Glutamatergic neuron (in vitro differentiated cells): Measurements from ENCODE around the gene PRDX5. TPM values are rescaled to one million over a fixed set of nuclear protein-coding genes. Genes with fewer than 3 reads are reported as not detected.

Experiments used
- DNase-seq: peaks from one replicate; pipeline ENCODE4 v3.0.0; 2022
- H3K27ac Mint-ChIP-seq: one replicate; pipeline ENCODE4 v1.8.0; 2020; ENCODE audit warnings: mild to moderate bottlenecking, mixed read lengths, inconsistent platforms; ENCODE audit not compliant: unreplicated experiment
- H3K27me3 Mint-ChIP-seq: one replicate; pipeline ENCODE4 v1.8.0; 2020; ENCODE audit warnings: mild to moderate bottlenecking, moderate library complexity, mixed read lengths, inconsistent platforms; ENCODE audit not compliant: unreplicated experiment
- H3K36me3 Mint-ChIP-seq: one replicate; pipeline ENCODE4 v1.8.0; 2020; ENCODE audit warnings: mild to moderate bottlenecking, mixed read lengths, inconsistent platforms; ENCODE audit not compliant: unreplicated experiment
- H3K4me1 Mint-ChIP-seq: one replicate; pipeline ENCODE4 v1.8.0; 2020; ENCODE audit warnings: mild to moderate bottlenecking, low read depth, mixed read lengths, inconsistent platforms; ENCODE audit not compliant: unreplicated experiment
- H3K4me3 Mint-ChIP-seq: one replicate; pipeline ENCODE4 v1.8.0; 2020; ENCODE audit warnings: mild to moderate bottlenecking, mixed read lengths, inconsistent platforms; ENCODE audit not compliant: unreplicated experiment
- H3K9me3 Mint-ChIP-seq: one replicate; pipeline ENCODE4 v1.8.0; 2020; ENCODE audit warnings: mild to moderate bottlenecking, moderate library complexity, mixed read lengths, inconsistent platforms; ENCODE audit not compliant: unreplicated experiment
- CTCF ChIP-seq: fragments of 200-600 bp; sonication (generic); IDR thresholded peaks from one replicate; pipeline ENCODE4 v1.5.0; 2021; ENCODE audit not compliant: partially characterized antibody, unreplicated experiment
- total RNA-seq: library from RNA; stranded (reverse); fragmentation: NEBNext Ultra II Directional; extraction: Animal tissue kit (Norgen Biotek cat#: 25700); gene quantifications from one replicate; pipeline ENCODE4 v1.2.1, GENCODE V29; 2021; ENCODE audit not compliant: unreplicated experiment

Gene PRDX5
- total RNA-seq, 1 donor from 2014 or later, result 418 TPM

- no peak for DNase-seq
- H3K36me3 Mint-ChIP-seq, result no peaks in the 10 kb centered on the region
- no peak overlapping the region for H3K4me3 Mint-ChIP-seq
- H3K27ac Mint-ChIP-seq, result no peak overlapping the region
- no peaks in the 10 kb centered on the region for H3K4me1 Mint-ChIP-seq
- H3K9me3 Mint-ChIP-seq, result peaks cover 2% of the 10 kb centered on the region
- H3K27me3 Mint-ChIP-seq, result peaks cover 3% of the 10 kb centered on the region
- no peak for TF ChIP-seq CTCF
Measured at GRCh38 chr11:64275841-64276240, 42.1 kb upstream of the PRDX5 start.

GRCh38 chr11:64276653-64277431 is 41.1 kb upstream of the PRDX5 start:
- no peaks in the 10 kb centered on the region for H3K36me3 Mint-ChIP-seq

GRCh38 chr11:64278576-64279190 is 39.2 kb upstream of the PRDX5 start:
- Mint-ChIP-seq H3K27ac (no peak overlapping the region), H3K4me3 (peak overlapping the region; percentile 8), H3K36me3 (no peaks in the 10 kb centered on the region), H3K27me3 (peaks cover 2% of the 10 kb centered on the region), H3K9me3 (peaks cover 2% of the 10 kb centered on the region), H3K4me1 (peaks cover 3% of the 10 kb centered on the region)
- TF ChIP-seq CTCF, result no peak
- no peak for DNase-seq

More at GRCh38 chr11:64276653-64277431, 41.1 kb upstream of the PRDX5 start:
- no peak for DNase-seq
- H3K27ac Mint-ChIP-seq, result no peak overlapping the region
- H3K4me1 Mint-ChIP-seq, result peaks cover 3% of the 10 kb centered on the region
- TF ChIP-seq CTCF, result no peak
- H3K9me3 Mint-ChIP-seq, result no peaks in the 10 kb centered on the region
- H3K27me3 Mint-ChIP-seq, result peaks cover 4% of the 10 kb centered on the region
- H3K4me3 Mint-ChIP-seq, result no peak overlapping the region

GRCh38 chr11:64281957-64282770 is 35.8 kb upstream of the PRDX5 start:
- Mint-ChIP-seq H3K27me3 (peaks cover 2% of the 10 kb centered on the region), H3K4me1 (peaks cover 8% of the 10 kb centered on the region), H3K4me3 (no peak overlapping the region), H3K36me3 (no peaks in the 10 kb centered on the region), H3K9me3 (peaks cover 7% of the 10 kb centered on the region), H3K27ac (no peak overlapping the region)
- no peak for TF ChIP-seq CTCF
- no peak for DNase-seq
